Measurements from ENCODE around the gene SRMS. TPM values are rescaled to one million over a fixed set of nuclear protein-coding genes. Genes with fewer than 3 reads are reported as not detected.

SRMS gene
- total RNA-seq, 2 experiments from 2014 or later: 0.42 TPM; not detected in 1

- no peak overlapping the region for H3K27ac ChIP-seq (ENCODE audit: low read depth, low read length, poor library complexity, severe bottlenecking)
- no peaks in the 10 kb centered on the region for H3K4me1 ChIP-seq (ENCODE audit: insufficient read depth, low read length, poor library complexity, severe bottlenecking)
- no peaks in the 10 kb centered on the region for H3K9me3 ChIP-seq (ENCODE audit: low read length)
- CTCF ChIA-PET (ENCODE audit: unreplicated experiment): no interaction called here
- peaks cover 13% of the 10 kb centered on the region; the same call in 1 of the 2 replicates for H3K36me3 ChIP-seq (ENCODE audit: insufficient read depth, low read length)
- no peaks in the 10 kb centered on the region for H3K9me2 ChIP-seq (ENCODE audit: insufficient read depth, low read length)
- no peaks in the 10 kb centered on the region for H3K79me2 ChIP-seq (ENCODE audit: insufficient read depth, low read depth, low read length)
- DNase-seq (ENCODE audit: low spot score): no peak
- intact Hi-C loops (cut with micrococcal nuclease; ENCODE audit: unreplicated experiment): no loop called here
- no peaks in the 10 kb centered on the region for H4K20me1 ChIP-seq (ENCODE audit: insufficient read depth, low read length)
- no peak for TF ChIP-seq CTCF (conservative IDR thresholded peaks at IDR 0.05; ENCODE audit: low read length)
- no peak overlapping the region for H3K4me3 ChIP-seq (ENCODE audit: low read depth, low read length, poor library complexity, severe bottlenecking)
- POLR2A ChIA-PET: no interaction called here
- no TSS peak for BruUV-seq (replicated peaks)
- no peak overlapping the region for H2AFZ ChIP-seq (ENCODE audit: low read length)
- H3K4me2 ChIP-seq (ENCODE audit: low read length): no peak overlapping the region
These were observed 38.3 kb upstream of the SRMS start for GRCh38 chr20:63585616-63586565.

GRCh38 chr20:63582382-63583063 lies 35.0 kb upstream of the SRMS start:
- Histone ChIP-seq H3K4me2 (ENCODE audit: low read length) (no peak overlapping the region), H3K79me2 (ENCODE audit: insufficient read depth, low read depth, low read length) (no peaks in the 10 kb centered on the region), H3K4me1 (ENCODE audit: insufficient read depth, low read length, poor library complexity, severe bottlenecking) (no peaks in the 10 kb centered on the region), H3K27ac (ENCODE audit: low read depth, low read length, poor library complexity, severe bottlenecking) (no peak overlapping the region), H3K9me3 (ENCODE audit: low read length) (no peaks in the 10 kb centered on the region), H2AFZ (ENCODE audit: low read length) (no peak overlapping the region), H4K20me1 (ENCODE audit: insufficient read depth, low read length) (no peaks in the 10 kb centered on the region), H3K4me3 (ENCODE audit: low read depth, low read length, poor library complexity, severe bottlenecking) (no peak overlapping the region), H3K9me2 (ENCODE audit: insufficient read depth, low read length) (no peaks in the 10 kb centered on the region), H3K36me3 (ENCODE audit: insufficient read depth, low read length) (no peaks in the 10 kb centered on the region)
- POLR2A ChIA-PET: no interaction called here
- intact Hi-C loops (cut with micrococcal nuclease; ENCODE audit: unreplicated experiment): no loop called here
- no peak for DNase-seq (ENCODE audit: low spot score)
- no peak for TF ChIP-seq CTCF (conservative IDR thresholded peaks at IDR 0.05; ENCODE audit: low read length)
- TF ChIP-seq EZH2phosphoT487 (IDR thresholded peaks at IDR 0.05; ENCODE audit: borderline replicate concordance, low read depth, low read length): no peak
- no TSS peak for BruUV-seq (replicated peaks)
- CTCF ChIA-PET (ENCODE audit: unreplicated experiment): no interaction called here

All from OCI-LY7 (cell line).